HG03558 (cell line): ENCODE results near the gene GSG1L.

Source experiments
- ATAC-seq: cut with Tn5 transposase; IDR thresholded peaks from one replicate; pipeline ENCODE4 v1.9.1; 2021; ENCODE audit warnings: moderate number of reproducible peaks; ENCODE audit not compliant: unreplicated experiment; ENCODE audit errors: extremely low read depth

The GSG1L gene

GRCh38 chr16:28063591-28064061, at the start of gene GSG1L:
GSG1L (minus strand) TSS chr16:28063714; CDS start chr16:28063424, 290 bp downstream.
- ATAC-seq = no peak

- no peak for ATAC-seq
Observed at GRCh38 chr16:28112908-28113307, 49.4 kb upstream of the GSG1L start.

- no peak for ATAC-seq
Observed at GRCh38 chr16:28110977-28111376, 47.5 kb upstream of the GSG1L start.

- ATAC-seq = no peak
Observed at GRCh38 chr16:28110479-28110878, 47.0 kb upstream of the GSG1L start.

GRCh38 chr16:28110074-28110473, 46.6 kb upstream of the GSG1L start:
- ATAC-seq = no peak

GRCh38 chr16:28108590-28109247, 45.2 kb upstream of the GSG1L start:
- no peak for ATAC-seq

GRCh38 chr16:28107232-28107631, 43.7 kb upstream of the GSG1L start:
- ATAC-seq = no peak

GRCh38 chr16:28106467-28107215, 43.1 kb upstream of the GSG1L start:
- no peak for ATAC-seq

- ATAC-seq = no peak
Observed at GRCh38 chr16:28105954-28106353, 42.4 kb upstream of the GSG1L start.

- no peak for ATAC-seq
Observed at GRCh38 chr16:28105297-28105696, 41.8 kb upstream of the GSG1L start.

GRCh38 chr16:28104404-28104803, 40.9 kb upstream of the GSG1L start:
- ATAC-seq = no peak

- ATAC-seq = no peak
Observed at GRCh38 chr16:28103516-28104170, 40.1 kb upstream of the GSG1L start.

- no peak for ATAC-seq
Observed at GRCh38 chr16:28101533-28101890, 38.0 kb upstream of the GSG1L start.

GRCh38 chr16:28100810-28101532, 37.5 kb upstream of the GSG1L start:
- no peak for ATAC-seq

- ATAC-seq = no peak
Observed at GRCh38 chr16:28098959-28099945, 35.7 kb upstream of the GSG1L start.

- ATAC-seq = no peak
Observed at GRCh38 chr16:28098171-28098958, 34.9 kb upstream of the GSG1L start.

- ATAC-seq = no peak
Observed at GRCh38 chr16:28096983-28097899, 33.7 kb upstream of the GSG1L start.

- ATAC-seq = no peak
Observed at GRCh38 chr16:28093385-28093725, 29.8 kb upstream of the GSG1L start.
